ENCODE results near the gene KLLN.
"Not testable (repeated sequence)": the region's sequence is repeated elsewhere in the genome, so short reads cannot be mapped to it uniquely, and the experiment has no call there.

The KLLN gene

GRCh38 chr10:87875929-87876571 lies 12.7 kb upstream of the KLLN start:
- peaks cover 10% of the 10 kb centered on the region for H3K36me3 Mint-ChIP-seq

GRCh38 chr10:87873656-87874055 lies 10.3 kb upstream of the KLLN start:
- Mint-ChIP-seq H3K4me1 (peaks cover 26% of the 10 kb centered on the region), H3K27me3 (no peaks in the 10 kb centered on the region), H3K27ac (no peak overlapping the region), H3K36me3 (peaks cover 2% of the 10 kb centered on the region), H3K9me3 (no peaks in the 10 kb centered on the region), H3K4me3 (peak overlapping the region; percentile 11)
- ATAC-seq (ENCODE audit: low read depth) = no peak
- DNase-seq (ENCODE audit: low spot score in 2 of 2) = no peak

More at GRCh38 chr10:87875929-87876571, 12.7 kb upstream of the KLLN start:
- Mint-ChIP-seq H3K27ac (no peak overlapping the region), H3K27me3 (no peaks in the 10 kb centered on the region), H3K4me1 (peaks cover 22% of the 10 kb centered on the region), H3K4me3 (no peak overlapping the region), H3K9me3 (no peaks in the 10 kb centered on the region)
- ATAC-seq (ENCODE audit: low read depth) = no peak
- no peak for DNase-seq (ENCODE audit: low spot score in 2 of 2)

GRCh38 chr10:87872828-87873227 lies 9.5 kb upstream of the KLLN start:
- DNase-seq (ENCODE audit: low spot score in 2 of 2) = no peak
- Mint-ChIP-seq H3K4me3 (no peak overlapping the region), H3K36me3 (peaks cover 2% of the 10 kb centered on the region), H3K9me3 (no peaks in the 10 kb centered on the region), H3K4me1 (peaks cover 29% of the 10 kb centered on the region), H3K27ac (no peak overlapping the region), H3K27me3 (no peaks in the 10 kb centered on the region)
- ATAC-seq (ENCODE audit: low read depth) = no peak

GRCh38 chr10:87869773-87870551 lies 6.6 kb upstream of the KLLN start:
- Mint-ChIP-seq H3K9me3 (no peaks in the 10 kb centered on the region), H3K36me3 (peaks cover 5% of the 10 kb centered on the region), H3K27me3 (no peaks in the 10 kb centered on the region), H3K27ac (no peak overlapping the region), H3K4me1 (peaks cover 38% of the 10 kb centered on the region), H3K4me3 (no peak overlapping the region)
- DNase-seq (ENCODE audit: low spot score in 2 of 2) (no peak), ATAC-seq (ENCODE audit: low read depth) (no peak)

DNA sequence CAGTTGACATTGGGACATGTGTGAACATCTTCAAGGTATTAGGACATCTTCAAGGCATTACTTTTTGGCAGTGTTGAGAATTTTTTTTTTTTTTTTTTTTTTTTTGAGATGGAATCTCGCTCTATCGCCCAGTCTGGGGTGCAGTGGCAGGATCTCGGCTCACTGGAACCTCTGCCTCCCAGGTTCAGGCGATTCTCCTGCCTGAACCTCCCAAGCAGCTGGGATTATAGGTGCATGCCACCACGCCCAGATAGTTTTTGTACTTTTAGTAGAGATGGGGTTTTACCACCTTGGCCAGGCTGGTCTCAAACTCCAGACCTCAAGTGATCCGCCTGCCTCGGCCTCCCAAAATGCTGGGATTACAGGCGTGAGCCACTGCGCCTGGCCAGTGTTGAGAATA lies 5.8 kb upstream of the KLLN start:
- H3K36me3 Mint-ChIP-seq = not testable (repeated sequence)

DNA sequence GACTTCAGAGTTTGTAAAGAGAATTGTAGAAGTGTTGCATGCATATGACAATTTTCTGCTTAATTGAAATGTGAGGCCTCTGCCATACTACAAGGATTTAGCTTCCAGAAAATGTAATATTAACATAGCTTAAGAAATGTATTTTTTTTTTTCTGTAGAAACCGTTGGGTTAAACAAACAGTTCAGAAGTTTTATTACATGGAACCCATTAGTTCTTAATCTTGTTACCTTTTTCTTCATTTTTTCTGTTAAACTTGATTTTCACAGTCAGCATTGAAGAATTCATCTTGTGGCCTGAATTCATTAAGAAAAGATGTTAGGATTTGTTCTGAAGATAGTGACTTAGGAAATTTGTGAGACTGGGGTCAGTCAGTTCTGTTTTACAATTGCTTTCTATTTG lies 4.9 kb upstream of the KLLN start:
- Mint-ChIP-seq H3K27ac (no peak overlapping the region), H3K9me3 (no peaks in the 10 kb centered on the region), H3K4me3 (peak overlapping the region; percentile 52), H3K36me3 (peaks cover 5% of the 10 kb centered on the region), H3K27me3 (no peaks in the 10 kb centered on the region), H3K4me1 (peaks cover 35% of the 10 kb centered on the region)
- ATAC-seq (ENCODE audit: low read depth) = no peak
- no peak for DNase-seq (ENCODE audit: low spot score in 2 of 2)

More for the DNA sequence above, 5.8 kb upstream of the KLLN start:
- not testable (repeated sequence) for ATAC-seq (ENCODE audit: low read depth); H3K27ac Mint-ChIP-seq; H3K27me3 Mint-ChIP-seq; DNase-seq (ENCODE audit: low spot score in 2 of 2); H3K9me3 Mint-ChIP-seq
- Mint-ChIP-seq H3K4me3 (peak overlapping the region; percentile 46), H3K4me1 (peaks cover 38% of the 10 kb centered on the region)

GRCh38 chr10:87867453-87867852 lies 4.1 kb upstream of the KLLN start:
- Mint-ChIP-seq H3K27ac (no peak overlapping the region), H3K4me1 (peaks cover 28% of the 10 kb centered on the region), H3K36me3 (peaks cover 5% of the 10 kb centered on the region), H3K27me3 (no peaks in the 10 kb centered on the region), H3K9me3 (no peaks in the 10 kb centered on the region), H3K4me3 (peak overlapping the region; percentile 84)
- no peak for DNase-seq (ENCODE audit: low spot score in 2 of 2)
- ATAC-seq (ENCODE audit: low read depth) = no peak

DNA sequence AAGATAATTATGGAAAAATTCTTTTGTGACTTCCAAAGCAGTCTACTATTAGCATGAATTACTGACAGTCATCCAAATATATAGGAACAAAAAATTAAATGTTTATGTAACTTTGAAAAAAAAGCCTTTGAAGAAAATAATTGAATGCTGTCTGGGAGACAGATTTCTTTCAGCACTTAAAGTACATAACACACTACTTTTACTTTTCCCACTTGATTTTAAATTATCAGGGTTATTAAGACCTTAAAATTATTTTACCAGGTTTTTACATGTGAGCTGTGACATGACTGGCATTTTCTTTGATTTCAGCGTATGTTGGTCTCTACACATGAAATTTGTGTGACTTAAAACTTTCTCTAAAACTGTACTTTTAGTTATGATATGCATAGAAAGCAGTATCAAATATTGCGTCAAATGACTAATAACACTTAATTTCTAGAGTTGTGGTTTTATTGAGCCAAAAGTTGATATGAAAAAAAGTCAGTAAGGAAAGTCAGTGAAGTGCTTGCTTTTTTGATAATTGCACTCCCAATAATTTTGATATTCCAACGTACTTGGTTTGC lies 3.2 kb upstream of the KLLN start:
- Mint-ChIP-seq H3K27ac (peak overlapping the region; percentile 69), H3K36me3 (peaks cover 5% of the 10 kb centered on the region), H3K27me3 (no peaks in the 10 kb centered on the region), H3K9me3 (no peaks in the 10 kb centered on the region), H3K4me3 (peak overlapping the region; percentile 97), H3K4me1 (peaks cover 28% of the 10 kb centered on the region)
- ATAC-seq (ENCODE audit: low read depth) (no peak), DNase-seq (ENCODE audit: low spot score in 2 of 2) (no peak)

DNA sequence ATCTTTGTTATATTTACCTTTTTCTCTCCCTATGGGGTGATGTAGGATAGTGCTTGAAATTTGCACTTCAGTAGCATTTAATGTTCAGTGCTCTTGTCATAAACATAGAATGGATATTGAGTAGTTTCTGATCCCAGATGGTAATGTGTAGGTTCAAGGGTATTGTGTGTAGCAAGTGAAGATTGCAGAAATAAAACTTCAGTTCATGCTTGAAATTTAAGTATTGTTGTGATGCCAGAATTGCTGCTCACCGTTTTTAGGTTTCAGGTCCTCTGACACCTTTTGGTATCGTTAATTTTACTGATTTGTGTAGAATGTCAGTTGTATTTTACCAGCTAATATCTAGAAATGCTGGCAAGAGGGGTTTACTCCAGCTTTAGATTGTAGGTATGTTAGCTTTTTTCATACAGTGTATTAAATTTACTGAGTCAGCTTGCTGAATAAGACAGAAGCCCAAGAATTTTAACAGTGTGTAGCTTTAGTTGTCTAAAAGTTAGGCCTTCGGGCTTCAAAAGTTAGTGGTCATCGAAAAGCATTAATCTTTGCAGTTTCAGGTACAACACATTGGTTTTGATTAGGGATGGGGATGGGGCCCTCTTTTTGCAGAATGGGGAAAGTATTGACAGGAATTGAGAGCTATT lies 2.0 kb upstream of the KLLN start:
- ATAC-seq (ENCODE audit: low read depth) = no peak
- H3K4me1 Mint-ChIP-seq = peaks cover 34% of the 10 kb centered on the region
- H3K27me3 Mint-ChIP-seq = no peaks in the 10 kb centered on the region
- peak overlapping the region; percentile 87 for H3K27ac Mint-ChIP-seq
- DNase-seq (ENCODE audit: low spot score in 2 of 2) = no peak
- H3K4me3 Mint-ChIP-seq = peak overlapping the region; percentile 97
- H3K36me3 Mint-ChIP-seq = peaks cover 5% of the 10 kb centered on the region
- H3K9me3 Mint-ChIP-seq = no peaks in the 10 kb centered on the region

GRCh38 chr10:87864496-87865059 lies 1.2 kb upstream of the KLLN start:
- peaks cover 5% of the 10 kb centered on the region for H3K36me3 Mint-ChIP-seq
- H3K4me3 Mint-ChIP-seq = peak overlapping the region; percentile 97
- peak overlapping the region; percentile 87 for H3K27ac Mint-ChIP-seq
- H3K27me3 Mint-ChIP-seq = no peaks in the 10 kb centered on the region
- H3K9me3 Mint-ChIP-seq = no peaks in the 10 kb centered on the region
- H3K4me1 Mint-ChIP-seq = peaks cover 39% of the 10 kb centered on the region
- no peak for DNase-seq (ENCODE audit: low spot score in 2 of 2)
- no peak for ATAC-seq (ENCODE audit: low read depth)

- H3K9me3 Mint-ChIP-seq; H3K27me3 Mint-ChIP-seq; H3K36me3 Mint-ChIP-seq; ATAC-seq (ENCODE audit: low read depth): not testable (repeated sequence)
- DNase-seq (ENCODE audit: low spot score in 2 of 2) = peak; percentile 21 to 39
- peaks cover 36% of the 10 kb centered on the region for H3K4me1 Mint-ChIP-seq
- peak overlapping the region; percentile 97 for H3K4me3 Mint-ChIP-seq
- H3K27ac Mint-ChIP-seq = peak overlapping the region; percentile 93
These were observed 690 bp upstream of the KLLN start for GRCh38 chr10:87863951-87864495.

GRCh38 chr10:87862679-87863052 lies 667 bp downstream of the KLLN start:
- H3K4me1 Mint-ChIP-seq = peaks cover 31% of the 10 kb centered on the region
- no peaks in the 10 kb centered on the region for H3K9me3 Mint-ChIP-seq
- ATAC-seq (ENCODE audit: low read depth) (peak; percentile 28), DNase-seq (ENCODE audit: low spot score in 2 of 2) (no peak)
- peak overlapping the region; percentile 93 for H3K27ac Mint-ChIP-seq
- peak overlapping the region; percentile 93 for H3K4me3 Mint-ChIP-seq
- peaks cover 5% of the 10 kb centered on the region for H3K36me3 Mint-ChIP-seq
- H3K27me3 Mint-ChIP-seq = no peaks in the 10 kb centered on the region

DNA sequence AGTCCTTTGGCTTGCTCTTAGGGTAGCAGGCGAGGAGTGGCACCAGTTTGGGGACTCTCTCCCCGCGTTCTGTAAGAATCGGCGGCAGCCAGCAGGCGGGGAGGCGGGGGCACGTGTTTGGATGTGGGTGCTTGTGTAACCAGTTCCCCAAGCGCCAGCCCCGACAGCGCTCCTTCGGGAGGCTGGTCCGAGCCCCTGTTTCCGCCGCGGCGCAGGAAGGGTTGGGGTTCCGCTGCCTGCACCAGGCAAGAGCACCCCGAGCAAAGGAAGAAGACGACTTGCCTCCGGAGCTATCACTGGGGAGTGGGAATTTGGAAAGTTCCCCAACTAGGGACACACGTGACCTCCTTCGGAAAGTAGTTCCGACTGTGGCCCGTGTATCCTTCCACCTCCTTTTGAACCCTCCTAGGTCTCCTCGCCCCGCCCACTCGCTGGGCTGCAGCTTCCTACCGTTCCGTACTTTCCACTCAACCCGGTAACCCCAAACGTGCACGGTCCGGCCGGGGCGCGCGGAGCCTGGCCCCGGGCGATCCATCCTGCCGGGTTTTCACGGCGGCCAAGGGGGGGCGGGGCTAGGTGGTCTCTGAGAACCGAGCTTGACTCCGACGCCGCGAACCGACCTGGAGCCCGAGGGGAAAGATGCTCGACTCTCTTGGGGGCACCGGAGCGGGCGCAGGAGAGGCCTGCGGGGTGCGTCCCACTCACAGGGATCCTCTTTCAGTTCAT lies 1.2 kb downstream of the KLLN start:
- no peaks in the 10 kb centered on the region for H3K9me3 Mint-ChIP-seq
- H3K27me3 Mint-ChIP-seq = no peaks in the 10 kb centered on the region
- ATAC-seq (ENCODE audit: low read depth) (peak; percentile 67), DNase-seq (ENCODE audit: low spot score in 2 of 2) (peak; percentile 90)
- peak overlapping the region; percentile 93 for H3K27ac Mint-ChIP-seq
- H3K4me1 Mint-ChIP-seq = peaks cover 28% of the 10 kb centered on the region
- H3K36me3 Mint-ChIP-seq = peaks cover 4% of the 10 kb centered on the region
- peak overlapping the region; percentile 93 for H3K4me3 Mint-ChIP-seq
